Cardiac muscle cell (in vitro differentiated cells and primary cell): ENCODE data around the gene CDH23. TPM values are rescaled to one million over a fixed set of nuclear protein-coding genes. Genes with fewer than 3 reads are reported as not detected.
A peak's percentile ranks its signal among the peaks of the same experiment; 100 is the strongest.

Experiments
- DNase-seq, 2 donors: peaks; one replicate each; pipeline versions ENCODE4 v3.0.0 to v3.0.0-alpha.2; 2010 to 2017; ENCODE audit warnings: low read depth in 1 of 2, low spot score in 1 of 2
- H3K27ac ChIP-seq: fragments of 200-600 bp; sonication (generic); 2 replicates; pipeline ENCODE4 v1.5.1; 2016
- H3K27me3 ChIP-seq: fragments of 200-600 bp; sonication (generic); 2 replicates; pipeline ENCODE4 v1.6.0; 2016; ENCODE audit warnings: control low read depth
- H3K36me3 ChIP-seq: fragments of 200-600 bp; sonication (generic); 2 replicates; pipeline ENCODE4 v1.5.1; 2016; ENCODE audit warnings: control low read depth
- H3K4me1 ChIP-seq: fragments of 200-600 bp; sonication (generic); 2 replicates; pipeline ENCODE4 v1.8.1; 2017; ENCODE audit warnings: low read depth, mild to moderate bottlenecking, mixed run types
- H3K4me3 ChIP-seq: fragments of 200-600 bp; sonication (generic); 2 replicates; pipeline ENCODE4 v1.5.1; 2016; ENCODE audit warnings: mild to moderate bottlenecking
- H3K9me3 ChIP-seq: fragments of 200-600 bp; sonication (generic); 2 replicates; pipeline ENCODE4 v1.5.1; 2017; ENCODE audit warnings: low read depth, mild to moderate bottlenecking, control low read depth
- polyA plus RNA-seq: library from polyadenylated mRNA; unstranded; fragments of >200 nt; fragmentation: Nextera tagmentation; extraction: Ambion mirVana; gene quantifications from 2 replicates; pipeline ENCODE4 v1.2.1, GENCODE V29; 2016
- total RNA-seq: library from RNA; depleted of rRNA; stranded (reverse); fragments of >200 nt; gene quantifications from 2 replicates; pipeline ENCODE4 v1.2.3, GENCODE V29; 2016
- TF ChIP-seq, protein P1 (sequence below): IDR thresholded peaks from 2 replicates; pipeline ENCODE4 v1.5.1; 2012; ENCODE audit warnings: low read depth, mild to moderate bottlenecking, low read length

The CDH23 gene
- total and polyA plus RNA-seq, 2 experiments from 2014 or later = 0.05 to 0.51 TPM

DNA sequence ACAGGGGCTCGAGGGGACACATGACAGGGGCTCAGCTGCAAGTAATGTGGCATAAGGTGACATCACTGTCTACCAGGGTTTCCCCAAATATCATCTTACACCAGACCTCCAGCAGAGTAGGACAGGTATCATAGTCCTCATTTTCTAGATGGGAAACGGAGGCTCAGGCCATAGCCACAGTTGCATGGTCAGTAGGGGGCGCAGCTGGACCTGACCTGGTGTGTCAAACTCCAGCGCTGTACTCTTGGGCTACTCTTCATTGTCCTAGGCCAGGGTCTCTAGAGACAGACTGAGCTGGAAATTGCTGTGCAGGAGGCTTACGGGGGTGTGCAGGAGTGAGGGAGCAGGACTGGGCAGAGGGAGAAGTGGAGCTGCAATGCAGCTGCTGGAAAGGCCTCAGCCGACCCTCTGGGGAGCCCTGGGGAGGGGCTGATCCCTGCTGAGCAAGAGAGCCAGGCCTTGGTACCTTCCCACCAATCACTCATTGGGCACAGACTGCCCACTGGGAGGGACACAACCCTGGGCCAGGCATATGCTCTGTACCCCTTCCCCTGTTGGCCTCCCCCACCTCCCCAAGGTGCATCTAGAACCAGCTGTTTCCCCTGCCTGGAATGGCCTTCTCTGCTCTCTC lies 89.9 kb downstream of the CDH23 start:
- Histone ChIP-seq H3K9me3 (peaks cover 3% of the 10 kb centered on the region), H3K27me3 (no peaks in the 10 kb centered on the region), H3K27ac (no peak overlapping the region), H3K4me3 (no peak overlapping the region), H3K4me1 (no peaks in the 10 kb centered on the region), H3K36me3 (no peaks in the 10 kb centered on the region)
- DNase-seq = peak; percentile 76 to 84
- TF ChIP-seq, protein P1, sequence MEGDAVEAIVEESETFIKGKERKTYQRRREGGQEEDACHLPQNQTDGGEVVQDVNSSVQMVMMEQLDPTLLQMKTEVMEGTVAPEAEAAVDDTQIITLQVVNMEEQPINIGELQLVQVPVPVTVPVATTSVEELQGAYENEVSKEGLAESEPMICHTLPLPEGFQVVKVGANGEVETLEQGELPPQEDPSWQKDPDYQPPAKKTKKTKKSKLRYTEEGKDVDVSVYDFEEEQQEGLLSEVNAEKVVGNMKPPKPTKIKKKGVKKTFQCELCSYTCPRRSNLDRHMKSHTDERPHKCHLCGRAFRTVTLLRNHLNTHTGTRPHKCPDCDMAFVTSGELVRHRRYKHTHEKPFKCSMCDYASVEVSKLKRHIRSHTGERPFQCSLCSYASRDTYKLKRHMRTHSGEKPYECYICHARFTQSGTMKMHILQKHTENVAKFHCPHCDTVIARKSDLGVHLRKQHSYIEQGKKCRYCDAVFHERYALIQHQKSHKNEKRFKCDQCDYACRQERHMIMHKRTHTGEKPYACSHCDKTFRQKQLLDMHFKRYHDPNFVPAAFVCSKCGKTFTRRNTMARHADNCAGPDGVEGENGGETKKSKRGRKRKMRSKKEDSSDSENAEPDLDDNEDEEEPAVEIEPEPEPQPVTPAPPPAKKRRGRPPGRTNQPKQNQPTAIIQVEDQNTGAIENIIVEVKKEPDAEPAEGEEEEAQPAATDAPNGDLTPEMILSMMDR = peak; percentile 93

DNA sequence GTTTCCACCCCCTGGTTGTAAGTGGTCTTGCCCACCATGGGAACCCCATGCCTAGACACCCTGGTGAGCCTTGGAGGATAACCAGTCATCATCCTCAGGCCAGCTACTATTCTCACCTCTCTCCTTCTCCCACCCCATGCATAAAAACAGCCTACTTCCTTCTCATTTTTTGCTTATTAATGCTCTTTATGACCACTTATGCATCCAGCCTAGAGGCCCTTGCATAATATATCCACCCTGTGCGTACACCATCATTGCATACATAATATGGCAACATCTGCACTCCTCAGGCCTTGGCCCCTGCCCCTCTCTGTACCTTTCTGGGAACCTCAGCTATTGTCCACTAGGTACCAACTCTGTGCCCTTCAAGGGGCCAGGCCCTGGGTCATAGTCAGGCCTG lies 91.0 kb downstream of the CDH23 start:
- no peak overlapping the region for H3K27ac ChIP-seq
- no peak overlapping the region for H3K4me3 ChIP-seq
- peaks cover 3% of the 10 kb centered on the region for H3K9me3 ChIP-seq
- no peaks in the 10 kb centered on the region for H3K4me1 ChIP-seq
- H3K27me3 ChIP-seq = no peaks in the 10 kb centered on the region
- no peak for DNase-seq
- TF ChIP-seq, protein P1 = no peak
- no peaks in the 10 kb centered on the region for H3K36me3 ChIP-seq

DNA sequence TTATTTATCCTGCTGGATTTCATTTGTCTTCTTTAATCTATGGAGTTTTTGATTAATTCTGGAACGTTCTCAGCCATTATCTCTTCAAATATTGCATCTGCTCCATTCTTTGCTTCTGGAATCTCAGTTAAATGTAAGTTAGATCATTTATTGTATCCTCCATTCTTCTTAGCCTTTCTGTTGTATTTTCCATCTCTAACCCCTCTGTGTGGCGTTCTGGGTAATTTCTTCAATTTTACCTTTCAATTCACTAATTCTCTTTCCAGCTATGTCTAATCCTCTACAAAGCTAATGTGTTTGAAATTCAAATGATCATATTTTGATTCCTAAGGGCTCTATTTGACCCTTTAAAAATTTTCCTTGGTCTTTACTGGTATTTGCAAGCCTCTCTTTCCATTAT lies 92.4 kb downstream of the CDH23 start:
- DNase-seq = no peak
- TF ChIP-seq, protein P1 = no peak
- no peaks in the 10 kb centered on the region for H3K36me3 ChIP-seq
- no peaks in the 10 kb centered on the region for H3K27me3 ChIP-seq
- H3K27ac ChIP-seq = no peak overlapping the region
- H3K4me3 ChIP-seq = no peak overlapping the region
- H3K9me3 ChIP-seq = peaks cover 3% of the 10 kb centered on the region
- H3K4me1 ChIP-seq = no peaks in the 10 kb centered on the region

DNA sequence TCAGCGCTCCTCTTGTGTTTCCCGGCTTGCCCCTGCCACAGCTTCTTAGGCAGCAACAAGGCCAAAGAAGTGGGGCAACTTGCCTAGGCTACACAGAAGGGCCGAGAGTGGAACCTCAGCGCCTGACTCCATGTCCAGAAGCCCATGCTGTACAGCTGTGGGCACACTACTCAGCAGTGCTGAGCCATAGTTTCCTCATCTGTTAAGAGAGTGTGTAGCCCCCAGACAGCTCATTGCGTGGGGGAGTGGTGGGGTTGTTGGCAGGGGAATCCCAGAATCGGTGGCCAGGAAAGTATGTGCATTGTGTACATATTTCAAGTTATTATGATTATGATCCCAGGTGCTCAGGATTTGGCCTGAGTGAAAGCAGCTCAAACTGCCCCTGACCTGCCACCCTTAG lies 96.2 kb downstream of the CDH23 start:
- Histone ChIP-seq H3K36me3 (no peaks in the 10 kb centered on the region), H3K4me1 (peaks cover 11% of the 10 kb centered on the region), H3K27me3 (no peaks in the 10 kb centered on the region), H3K27ac (no peak overlapping the region), H3K4me3 (no peak overlapping the region), H3K9me3 (peaks cover 3% of the 10 kb centered on the region)
- TF ChIP-seq, protein P1 = no peak
- DNase-seq = no peak

DNA sequence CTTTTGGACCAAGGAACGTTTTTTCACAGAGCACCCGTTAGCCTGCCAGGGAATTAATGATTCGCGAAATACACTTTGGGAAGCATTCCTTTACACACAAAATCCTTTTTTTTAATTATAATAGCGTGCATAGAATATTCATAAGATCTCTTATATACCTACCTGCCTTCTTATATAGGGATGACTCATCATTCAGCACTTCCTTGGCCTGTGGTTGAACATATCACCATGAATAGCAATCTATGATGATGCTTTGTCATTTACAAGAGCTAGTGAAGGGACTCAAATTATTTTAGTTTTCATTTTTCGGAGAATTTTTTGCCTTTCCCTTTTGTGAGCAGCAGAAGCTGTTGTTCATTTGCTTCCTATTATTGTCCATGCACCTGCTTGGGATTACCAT lies 97.0 kb downstream of the CDH23 start:
- Histone ChIP-seq H3K27ac (no peak overlapping the region), H3K27me3 (no peaks in the 10 kb centered on the region), H3K9me3 (no peaks in the 10 kb centered on the region), H3K4me3 (no peak overlapping the region), H3K36me3 (no peaks in the 10 kb centered on the region), H3K4me1 (peaks cover 13% of the 10 kb centered on the region)
- TF ChIP-seq, protein P1 = no peak
- DNase-seq = no peak
